Mesothelial cell of epicardium (in vitro differentiated cells): ENCODE data around the gene ASAP2. TPM values are rescaled to one million over a fixed set of nuclear protein-coding genes. Genes with fewer than 3 reads are reported as not detected.

ENCODE experiments used
- DNase-seq, 2 experiments: peaks; one replicate each; pipeline ENCODE4 v3.0.0; 2021; ENCODE audit warnings: low spot score in 2 of 2; ENCODE audit not compliant: unreplicated experiment in 2 of 2
- H3K27ac Mint-ChIP-seq: 2 replicates; pipeline ENCODE4 v1.8.0; 2021; ENCODE audit warnings: mixed read lengths
- H3K27me3 Mint-ChIP-seq: 2 replicates; pipeline ENCODE4 v1.8.0; 2021; ENCODE audit warnings: low read depth, mixed read lengths
- H3K36me3 Mint-ChIP-seq: 2 replicates; pipeline ENCODE4 v1.8.0; 2021; ENCODE audit warnings: mixed read lengths
- H3K4me1 Mint-ChIP-seq: 2 replicates; pipeline ENCODE4 v1.8.0; 2021; ENCODE audit warnings: mixed read lengths
- H3K4me3 Mint-ChIP-seq: 2 replicates; pipeline ENCODE4 v1.8.0; 2021; ENCODE audit warnings: mild to moderate bottlenecking, moderate library complexity, mixed read lengths
- H3K9me3 Mint-ChIP-seq: 2 replicates; pipeline ENCODE4 v1.8.0; 2021; ENCODE audit warnings: mixed read lengths
- CTCF ChIP-seq: fragments of 200-600 bp; sonication (generic); IDR thresholded peaks from one replicate; pipeline ENCODE4 v1.5.0; 2021; ENCODE audit warnings: antibody characterized with exemption; ENCODE audit not compliant: unreplicated experiment
- total RNA-seq: library from RNA; stranded (reverse); gene quantifications from 3 replicates; pipeline ENCODE4 v1.2.1, GENCODE V29; 2021

Gene ASAP2
- total RNA-seq, 1 donor from 2014 or later: 25.8 TPM

GRCh38 chr2:9179572-9180201 is 26.9 kb upstream of the ASAP2 start:
- H3K4me3 Mint-ChIP-seq: no peak overlapping the region
- H3K27me3 Mint-ChIP-seq: no peaks in the 10 kb centered on the region
- H3K27ac Mint-ChIP-seq: peak overlapping the region; percentile 93
- no peak for TF ChIP-seq CTCF
- H3K36me3 Mint-ChIP-seq: no peaks in the 10 kb centered on the region
- no peak for DNase-seq
- H3K4me1 Mint-ChIP-seq: peaks cover 49% of the 10 kb centered on the region
- H3K9me3 Mint-ChIP-seq: peaks cover 6% of the 10 kb centered on the region

GRCh38 chr2:9184361-9184760 is 22.3 kb upstream of the ASAP2 start:
- TF ChIP-seq CTCF: no peak
- no peak overlapping the region for H3K27ac Mint-ChIP-seq

GRCh38 chr2:9187620-9188214 is 18.9 kb upstream of the ASAP2 start:
- Mint-ChIP-seq H3K9me3 (no peaks in the 10 kb centered on the region), H3K4me3 (no peak overlapping the region), H3K4me1 (peaks cover 21% of the 10 kb centered on the region), H3K27me3 (peaks cover 8% of the 10 kb centered on the region), H3K36me3 (no peaks in the 10 kb centered on the region), H3K27ac (no peak overlapping the region)
- no peak for DNase-seq
- TF ChIP-seq CTCF: no peak

More at GRCh38 chr2:9184361-9184760, 22.3 kb upstream of the ASAP2 start:
- Mint-ChIP-seq H3K4me1 (peaks cover 24% of the 10 kb centered on the region), H3K36me3 (no peaks in the 10 kb centered on the region), H3K9me3 (peaks cover 6% of the 10 kb centered on the region), H3K27me3 (peaks cover under 1% of the 10 kb centered on the region), H3K4me3 (no peak overlapping the region)
- no peak for DNase-seq

- Mint-ChIP-seq H3K4me1 (peaks cover 16% of the 10 kb centered on the region), H3K9me3 (no peaks in the 10 kb centered on the region), H3K36me3 (no peaks in the 10 kb centered on the region), H3K27me3 (peaks cover 9% of the 10 kb centered on the region), H3K27ac (no peak overlapping the region), H3K4me3 (no peak overlapping the region)
- no peak for DNase-seq
- TF ChIP-seq CTCF: no peak
These were observed 17.8 kb upstream of the ASAP2 start for GRCh38 chr2:9188823-9189222.

GRCh38 chr2:9189901-9190300 is 16.7 kb upstream of the ASAP2 start:
- Mint-ChIP-seq H3K36me3 (no peaks in the 10 kb centered on the region), H3K27me3 (peaks cover 10% of the 10 kb centered on the region), H3K9me3 (no peaks in the 10 kb centered on the region), H3K4me1 (peaks cover 13% of the 10 kb centered on the region), H3K27ac (no peak overlapping the region), H3K4me3 (no peak overlapping the region)
- no peak for DNase-seq
- no peak for TF ChIP-seq CTCF
